IMR-90 (cell line): ENCODE measurements around the gene NFILZ. TPM values are rescaled to one million over a fixed set of nuclear protein-coding genes. Genes with fewer than 3 reads are reported as not detected.

Experiments used
- ATAC-seq: fragments of 200-7000 bp; cut with Tn5 transposase; 2 replicates; pipeline ENCODE4 v1.9.1; 2020; ENCODE audit warnings: low read depth, mild to moderate bottlenecking, moderate library complexity
- BruUV-seq: library from RNA; stranded (reverse); fragments of 400-500 nt; replicated peaks from 2 replicates; lab custom pipeline; 2021; lab: Mats Ljungman, UMichigan
- CTCF ChIA-PET: fragments of 300-600 bp; formaldehyde crosslinking; extraction: SDS; loops from one replicate; lab custom pipeline; 2021; ENCODE audit warnings: antibody characterized with exemption; lab: Yijun Ruan, JAX
- POLR2A ChIA-PET: fragments of 300-600 bp; sonication (Branson Sonifier 250); formaldehyde crosslinking; loops from one replicate; lab custom pipeline; 2022; ENCODE audit warnings: antibody characterized with exemption; ENCODE audit not compliant: unreplicated experiment; lab: Charles Lee
- DNase-seq: peaks from one replicate; pipeline ENCODE4 v3.0.0; 2013
- H2AFZ ChIP-seq: replicated peaks from 2 replicates; pipeline ENCODE3; 2013; ENCODE audit warnings: low read length, mild to moderate bottlenecking; ENCODE audit not compliant: poor library complexity
- H2AK5ac ChIP-seq: 2 replicates; pipeline ENCODE4 v1.6.1; 2013; ENCODE audit warnings: low read depth, low read length, inconsistent platforms
- H2AK9ac ChIP-seq: replicated peaks from 2 replicates; pipeline ENCODE3; 2013; ENCODE audit warnings: mild to moderate bottlenecking, low read depth, low read length, moderate library complexity; ENCODE audit not compliant: poor library complexity
- H2BK120ac ChIP-seq: 2 replicates; pipeline ENCODE4 v1.6.1; 2013; ENCODE audit warnings: low read depth, low read length, inconsistent platforms
- H2BK15ac ChIP-seq: 3 replicates; pipeline ENCODE4 v1.6.1; 2013; ENCODE audit warnings: low read depth, low read length, inconsistent platforms
- H2BK20ac ChIP-seq: 2 replicates; pipeline ENCODE4 v1.6.1; 2013; ENCODE audit warnings: low read depth, mild to moderate bottlenecking, inconsistent platforms, low read length, moderate library complexity
- H2BK5ac ChIP-seq: 2 replicates; pipeline ENCODE4 v1.6.1; 2013; ENCODE audit warnings: mild to moderate bottlenecking, low read depth, low read length, inconsistent platforms; ENCODE audit not compliant: poor library complexity, severe bottlenecking
- H3K14ac ChIP-seq: replicated peaks from 2 replicates; pipeline ENCODE4 v1.6.1; 2013; ENCODE audit warnings: low read depth, low read length, inconsistent platforms
- H3K18ac ChIP-seq: 2 replicates; pipeline ENCODE4 v1.6.1; 2013; ENCODE audit warnings: low read depth, low read length, control low read depth
- H3K23ac ChIP-seq: 2 replicates; pipeline ENCODE4 v1.6.1; 2013; ENCODE audit warnings: low read depth, low read length, inconsistent platforms
- H3K27ac ChIP-seq: 2 replicates; pipeline ENCODE4 v1.5.1; 2013; ENCODE audit warnings: mild to moderate bottlenecking, control low read depth, low read length; ENCODE audit not compliant: insufficient read depth
- H3K27me3 ChIP-seq: 2 replicates; pipeline ENCODE4 v1.6.1; 2013; ENCODE audit warnings: low read length; ENCODE audit not compliant: control insufficient read depth, insufficient read depth
- H3K36me3 ChIP-seq: 2 replicates; pipeline ENCODE4 v1.6.1; 2013; ENCODE audit warnings: low read length, mixed read lengths; ENCODE audit not compliant: control insufficient read depth, insufficient read depth
- H3K4ac ChIP-seq: 2 replicates; pipeline ENCODE4 v1.6.1; 2013; ENCODE audit warnings: low read depth, low read length, inconsistent platforms
- H3K4me1 ChIP-seq: 2 replicates; pipeline ENCODE4 v1.6.1; 2013; ENCODE audit warnings: low read length, mixed read lengths; ENCODE audit not compliant: control insufficient read depth, insufficient read depth
- H3K4me2 ChIP-seq: 2 replicates; pipeline ENCODE4 v1.6.1; 2013; ENCODE audit warnings: low read depth, mild to moderate bottlenecking, control low read depth, low read length, moderate library complexity
- H3K4me3 ChIP-seq: 2 replicates; pipeline ENCODE4 v1.5.1; 2013; ENCODE audit warnings: low read depth, mild to moderate bottlenecking, control low read depth, low read length, moderate library complexity; ENCODE audit not compliant: insufficient read depth
- H3K56ac ChIP-seq: 2 replicates; pipeline ENCODE4 v1.6.1; 2013; ENCODE audit warnings: low read length, inconsistent platforms; ENCODE audit not compliant: insufficient read depth; ENCODE audit errors: extremely low read depth
- H3K79me1 ChIP-seq, 2 experiments: 2 replicates each; pipeline ENCODE4 v1.6.1; 2013; ENCODE audit warnings: low read length in 2 of 2, inconsistent platforms in 1 of 2, low read depth in 1 of 2
- H3K9ac ChIP-seq: 2 replicates; pipeline ENCODE4 v1.6.1; 2013; ENCODE audit warnings: low read depth, low read length, control low read depth
- H3K9me1 ChIP-seq: 2 replicates; pipeline ENCODE4 v1.6.1; 2013; ENCODE audit warnings: low read length, inconsistent platforms; ENCODE audit not compliant: insufficient read depth
- H3K9me3 ChIP-seq: 2 replicates; pipeline ENCODE4 v1.6.1; 2013; ENCODE audit warnings: low read length; ENCODE audit not compliant: control insufficient read depth, insufficient read depth
- H4K20me1 ChIP-seq: 2 replicates; pipeline ENCODE4 v1.6.1; 2013; ENCODE audit warnings: low read length, inconsistent platforms; ENCODE audit not compliant: insufficient read depth
- H4K5ac ChIP-seq: 2 replicates; pipeline ENCODE4 v1.6.1; 2013; ENCODE audit warnings: mild to moderate bottlenecking, low read depth, low read length, control low read depth
- H4K8ac ChIP-seq, 2 experiments: 2 replicates each; pipeline ENCODE4 v1.6.1; 2013; ENCODE audit warnings: low read depth in 2 of 2, low read length in 2 of 2, control low read depth in 1 of 2, inconsistent platforms in 1 of 2
- H4K91ac ChIP-seq: 2 replicates; pipeline ENCODE4 v1.6.1; 2013; ENCODE audit warnings: low read depth, low read length, inconsistent platforms; ENCODE audit not compliant: insufficient read depth
- CTCF ChIP-seq: conservative IDR thresholded peaks from 2 replicates; pipeline ENCODE4 v1.5.1; 2012; ENCODE audit warnings: mild to moderate bottlenecking, low read depth, low read length, improper control_type of control experiment
- MXI1 ChIP-seq: IDR thresholded peaks from 2 replicates; pipeline ENCODE4 v1.6.1; 2012; ENCODE audit warnings: low read depth, mild to moderate bottlenecking, low read length, moderate library complexity, borderline replicate concordance
- WGBS, 2 experiments: methylation state at CpG; one replicate each; pipeline versions ENCODE4 v1.1.5 to v1.1.7; 2013; ENCODE audit warnings: missing lambda C conversion rate in 2 of 2; ENCODE audit not compliant: insufficient read length in 1 of 2; ENCODE audit errors: extremely low coverage in 2 of 2; 5-methylcytosine and 5-hydroxymethylcytosine counted together
- dilution Hi-C: fragments of 300-500 bp; cut with HindIII; formaldehyde crosslinking; loops from one replicate; pipeline ENCODE4 v1.14.3; 2018; ENCODE audit warnings: low sequenced_read_pairs; ENCODE audit not compliant: unreplicated experiment
- in situ Hi-C: fragments of 300-500 bp; cut with MboI; formaldehyde crosslinking; loops from 3 replicates; pipeline ENCODE4 v1.14.3; 2019; ENCODE audit warnings: low sequenced_read_pairs, inconsistent platforms, mixed read lengths
- intact Hi-C: fragments of 100-400 bp; cut with micrococcal nuclease; formaldehyde crosslinking; loops from 2 replicates; pipeline ENCODE4 v1.10.0; 2022
- polyA plus RNA-seq, 3 experiments: library from polyadenylated mRNA; depleted of rRNA; stranded (reverse); fragments of >200 nt; gene quantifications; 2 replicates each; pipeline ENCODE4 v1.2.3, GENCODE V29; 2012; ENCODE audit warnings: low replicate concordance in 1 of 3
- total RNA-seq: library from RNA; depleted of rRNA; stranded (reverse); fragments of >200 nt; gene quantifications from 2 replicates; pipeline ENCODE4 v1.2.3, GENCODE V29; 2012

Gene NFILZ
- total and polyA plus RNA-seq, 2 of the 4 experiments (the other 2 are of a cell fraction) = not detected

- no peak for TF ChIP-seq CTCF
- no peak for TF ChIP-seq MXI1
Measured at GRCh38 chr19:8595651-8596050, 34.8 kb upstream of the NFILZ start.

More at GRCh38 chr19:8595651-8596050, 34.8 kb upstream of the NFILZ start:
- Histone ChIP-seq H3K9ac (no peak overlapping the region), H4K5ac (no peak overlapping the region), H2AFZ (no peak overlapping the region), H3K9me3 (no peaks in the 10 kb centered on the region), H2AK9ac (no peak overlapping the region), H3K56ac (no peak overlapping the region), H3K27me3 (peaks cover 2% of the 10 kb centered on the region; the same call in 1 of the 2 replicates), H3K23ac (no peak overlapping the region), H3K79me1 (no peaks in the 10 kb centered on the region), H3K36me3 (peaks cover 15% of the 10 kb centered on the region; the same call in 1 of the 2 replicates), H2BK20ac (no peak overlapping the region), H3K27ac (no peak overlapping the region), H3K9me1 (0 out of 2 replicates have a peak, but pooled peaks cover 3% of the 10 kb centered on the region), H2BK15ac (no peak overlapping the region), H2AK5ac (no peak overlapping the region), H3K4me1 (no peaks in the 10 kb centered on the region), H3K14ac (no peak overlapping the region), H3K4ac (no peak overlapping the region), H2BK5ac (no peak overlapping the region), H2BK120ac (no peak overlapping the region), H3K4me3 (no peak overlapping the region), H3K18ac (no peak overlapping the region), H4K20me1 (peaks cover 6% of the 10 kb centered on the region; the same call in 1 of the 2 replicates), H4K8ac (no peak overlapping the region), H3K4me2 (no peak overlapping the region), H4K91ac (no peak overlapping the region)
- CTCF ChIA-PET = no interaction called here
- ATAC-seq (no peak), DNase-seq (no peak)
- dilution Hi-C loops = no loop called here
- WGBS, 2 experiments = 55% methylated on average over 8 of the region's 15 CpGs; no CpG with 5 or more reads in 1 of the 2 experiments
- intact Hi-C loops = no loop called here
- in situ Hi-C loops = no loop called here
- POLR2A ChIA-PET = no interaction called here
- no TSS peak for BruUV-seq
